Endodermal cell (in vitro differentiated cells): ENCODE measurements around the gene TRHDE. TPM values are rescaled to one million over a fixed set of nuclear protein-coding genes. Genes with fewer than 3 reads are reported as not detected.

Experiments used
- DNase-seq: peaks from one replicate; pipeline ENCODE4 v3.0.0-alpha.2; 2017
- H3K27ac ChIP-seq: 2 replicates; pipeline ENCODE4 v1.5.1; 2013; ENCODE audit warnings: mild to moderate bottlenecking, low read depth, low read length, moderate library complexity
- H3K27me3 ChIP-seq: 2 replicates; pipeline ENCODE4 v1.6.1; 2013; ENCODE audit warnings: mild to moderate bottlenecking, low read length, moderate library complexity; ENCODE audit not compliant: insufficient read depth, control insufficient read depth, poor library complexity, severe bottlenecking
- H3K36me3 ChIP-seq: 2 replicates; pipeline ENCODE4 v1.7.0; 2013; ENCODE audit warnings: mild to moderate bottlenecking, low read length, moderate library complexity; ENCODE audit not compliant: control insufficient read depth, insufficient read depth
- H3K4me1 ChIP-seq: one replicate; pipeline ENCODE4 v1.7.0; 2013; ENCODE audit warnings: low read length; ENCODE audit not compliant: control insufficient read depth, insufficient read depth
- H3K4me3 ChIP-seq: 2 replicates; pipeline ENCODE4 v1.5.1; 2013; ENCODE audit warnings: mild to moderate bottlenecking, low read length, moderate library complexity
- H3K9ac ChIP-seq: 2 replicates; pipeline ENCODE4 v1.6.1; 2013; ENCODE audit warnings: mild to moderate bottlenecking, low read length, moderate library complexity; ENCODE audit not compliant: poor library complexity, severe bottlenecking; ENCODE audit errors: extremely low read depth
- H3K9me3 ChIP-seq: 2 replicates; pipeline ENCODE4 v1.6.1; 2013; ENCODE audit warnings: mild to moderate bottlenecking, low read length, moderate library complexity; ENCODE audit not compliant: control insufficient read depth
- H3K27ac Mint-ChIP-seq: 2 replicates; pipeline ENCODE4 v1.8.0; 2020; ENCODE audit warnings: mixed read lengths
- H3K27me3 Mint-ChIP-seq: 2 replicates; pipeline ENCODE4 v1.8.0; 2021; ENCODE audit warnings: mild to moderate bottlenecking, mixed read lengths; ENCODE audit not compliant: insufficient read depth
- H3K36me3 Mint-ChIP-seq: 2 replicates; pipeline ENCODE4 v1.8.0; 2020; ENCODE audit warnings: low read depth, mixed read lengths
- H3K4me1 Mint-ChIP-seq: 2 replicates; pipeline ENCODE4 v1.8.0; 2020; ENCODE audit warnings: mixed read lengths
- H3K4me3 Mint-ChIP-seq: 2 replicates; pipeline ENCODE4 v1.8.0; 2020; ENCODE audit warnings: mild to moderate bottlenecking, moderate library complexity, mixed read lengths
- H3K9me3 Mint-ChIP-seq: 2 replicates; pipeline ENCODE4 v1.8.0; 2020; ENCODE audit warnings: mild to moderate bottlenecking, mixed read lengths
- WGBS, 2 experiments: methylation state at CpG; one replicate each; pipeline versions ENCODE4 v1.1.5 to v1.1.7; 2013; ENCODE audit warnings: missing lambda C conversion rate in 2 of 2, mixed read lengths in 1 of 2; ENCODE audit not compliant: insufficient coverage in 1 of 2, insufficient read length in 1 of 2; 5-methylcytosine and 5-hydroxymethylcytosine counted together
- total RNA-seq, 2 donors: library from RNA; stranded (reverse); fragmentation: NEBNext Ultra II Directional in 1 of 2; extraction: Animal tissue kit (Norgen Biotek cat#: 25700) in 1 of 2; gene quantifications; 2 replicates in 1 of 2; 3 replicates in 1 of 2; pipeline ENCODE4 v1.2.1, GENCODE V29; 2021
- TF ChIP-seq, protein P1 (sequence below): fragments of 200-600 bp; sonication (generic); conservative IDR thresholded peaks from 2 replicates; pipeline ENCODE4 v1.5.0; 2021; ENCODE audit warnings: antibody characterized with exemption, mild to moderate bottlenecking

Gene TRHDE
- total RNA-seq, 2 donors from 2014 or later = 0.20 to 1.2 TPM

DNA sequence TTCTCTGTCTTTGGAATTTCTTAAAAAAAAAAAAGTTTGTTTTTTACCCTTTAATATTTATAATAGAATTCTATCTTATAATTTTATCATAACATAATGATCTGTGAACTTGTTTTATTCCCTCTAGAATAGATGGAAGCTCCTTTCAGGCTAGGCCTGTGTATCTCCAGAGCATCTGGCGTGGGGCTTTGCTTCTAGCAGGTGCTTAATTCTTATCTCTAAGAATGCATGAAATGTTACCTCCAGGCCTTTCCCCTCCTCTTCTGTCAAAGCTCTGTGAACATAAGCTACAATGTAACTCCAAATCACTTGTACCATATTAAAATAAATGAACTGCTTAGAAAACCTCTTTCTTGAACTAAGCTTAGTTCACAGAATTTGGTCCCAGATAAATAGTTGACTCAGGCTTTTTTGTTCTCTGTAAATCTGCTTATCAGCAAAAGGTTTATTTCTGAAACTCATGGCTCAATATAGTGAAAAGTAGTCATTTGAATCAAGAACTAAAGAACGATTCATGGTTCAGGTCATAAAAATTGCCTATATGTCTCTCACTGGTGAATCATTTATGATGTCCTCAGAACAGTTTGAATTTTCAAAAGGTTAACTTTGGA, 407.1 kb downstream of the TRHDE start:
- 65 to 76% methylated on average over 2 of the region's 2 CpGs for WGBS, 2 experiments
- TF ChIP-seq, protein P1, sequence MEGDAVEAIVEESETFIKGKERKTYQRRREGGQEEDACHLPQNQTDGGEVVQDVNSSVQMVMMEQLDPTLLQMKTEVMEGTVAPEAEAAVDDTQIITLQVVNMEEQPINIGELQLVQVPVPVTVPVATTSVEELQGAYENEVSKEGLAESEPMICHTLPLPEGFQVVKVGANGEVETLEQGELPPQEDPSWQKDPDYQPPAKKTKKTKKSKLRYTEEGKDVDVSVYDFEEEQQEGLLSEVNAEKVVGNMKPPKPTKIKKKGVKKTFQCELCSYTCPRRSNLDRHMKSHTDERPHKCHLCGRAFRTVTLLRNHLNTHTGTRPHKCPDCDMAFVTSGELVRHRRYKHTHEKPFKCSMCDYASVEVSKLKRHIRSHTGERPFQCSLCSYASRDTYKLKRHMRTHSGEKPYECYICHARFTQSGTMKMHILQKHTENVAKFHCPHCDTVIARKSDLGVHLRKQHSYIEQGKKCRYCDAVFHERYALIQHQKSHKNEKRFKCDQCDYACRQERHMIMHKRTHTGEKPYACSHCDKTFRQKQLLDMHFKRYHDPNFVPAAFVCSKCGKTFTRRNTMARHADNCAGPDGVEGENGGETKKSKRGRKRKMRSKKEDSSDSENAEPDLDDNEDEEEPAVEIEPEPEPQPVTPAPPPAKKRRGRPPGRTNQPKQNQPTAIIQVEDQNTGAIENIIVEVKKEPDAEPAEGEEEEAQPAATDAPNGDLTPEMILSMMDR = no peak
- no peaks in the 10 kb centered on the region for H3K36me3 Mint-ChIP-seq
- no peaks in the 10 kb centered on the region for H3K36me3 ChIP-seq
- no peak overlapping the region for H3K27ac ChIP-seq
- H3K4me3 Mint-ChIP-seq = no peak overlapping the region
- H3K27me3 ChIP-seq = no peaks in the 10 kb centered on the region
- no peak overlapping the region for H3K4me3 ChIP-seq
- no peak overlapping the region for H3K9ac ChIP-seq
- H3K4me1 Mint-ChIP-seq = peaks cover 30% of the 10 kb centered on the region
- H3K9me3 Mint-ChIP-seq = no peaks in the 10 kb centered on the region
- H3K27ac Mint-ChIP-seq = no peak overlapping the region
- peak; percentile 50 for DNase-seq
- peaks cover 7% of the 10 kb centered on the region for H3K4me1 ChIP-seq
- no peaks in the 10 kb centered on the region for H3K9me3 ChIP-seq
- H3K27me3 Mint-ChIP-seq = no peaks in the 10 kb centered on the region

DNA sequence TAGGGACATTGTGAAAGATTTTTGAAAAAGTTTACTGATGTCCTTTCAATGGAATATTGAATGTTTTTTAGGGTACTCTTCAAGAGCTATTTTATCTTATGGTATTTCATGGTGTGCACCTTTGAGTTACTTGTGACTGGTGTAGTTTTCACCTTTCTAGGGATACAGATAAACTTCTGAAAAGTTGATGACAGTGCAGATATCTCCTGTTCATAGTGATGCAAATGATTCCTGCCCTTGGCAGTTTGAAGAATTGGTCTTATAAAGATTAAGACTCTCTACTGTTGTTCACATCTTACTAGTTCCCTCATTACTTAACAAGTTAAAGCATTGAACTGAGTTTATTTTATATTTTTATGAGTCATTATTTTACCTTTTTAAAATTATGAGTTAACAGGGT, 408.9 kb downstream of the TRHDE start:
- Mint-ChIP-seq H3K36me3 (no peaks in the 10 kb centered on the region), H3K4me1 (peaks cover 30% of the 10 kb centered on the region), H3K9me3 (no peaks in the 10 kb centered on the region), H3K27ac (no peak overlapping the region), H3K27me3 (no peaks in the 10 kb centered on the region), H3K4me3 (no peak overlapping the region)
- Histone ChIP-seq H3K27ac (no peak overlapping the region), H3K9me3 (no peaks in the 10 kb centered on the region), H3K4me1 (peaks cover 7% of the 10 kb centered on the region), H3K36me3 (no peaks in the 10 kb centered on the region), H3K9ac (no peak overlapping the region), H3K27me3 (no peaks in the 10 kb centered on the region), H3K4me3 (no peak overlapping the region)
- no peak for DNase-seq
- TF ChIP-seq, protein P1 = no peak

DNA sequence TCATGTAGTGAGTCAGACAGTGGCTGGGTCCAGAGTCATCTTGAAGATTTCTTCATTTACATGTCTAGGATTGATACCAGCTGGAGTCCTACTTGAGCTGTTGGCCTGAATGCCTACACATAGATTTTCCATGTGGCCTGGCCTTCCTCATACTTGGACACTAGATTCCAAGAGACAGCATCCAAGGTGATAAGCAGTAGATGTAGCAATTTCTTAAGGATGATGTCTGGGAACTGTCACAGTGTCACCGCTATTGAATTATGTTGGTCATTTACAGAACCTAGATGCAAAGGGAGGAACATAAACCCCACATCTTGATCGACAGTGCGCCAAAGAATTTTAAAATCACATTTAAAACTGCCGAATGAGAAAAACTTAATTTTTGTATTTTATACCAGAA, 412.3 kb downstream of the TRHDE start:
- peaks cover 2% of the 10 kb centered on the region for H3K4me1 Mint-ChIP-seq

More for the DNA sequence above, 412.3 kb downstream of the TRHDE start:
- peaks cover 2% of the 10 kb centered on the region for H3K4me1 ChIP-seq
- no peak overlapping the region for H3K9ac ChIP-seq
- H3K27ac Mint-ChIP-seq = no peak overlapping the region
- 95 to 96% methylated on average over 3 to 4 of the region's 4 CpGs for WGBS, 2 experiments
- H3K4me3 Mint-ChIP-seq = no peak overlapping the region
- no peaks in the 10 kb centered on the region for H3K27me3 ChIP-seq
- H3K36me3 Mint-ChIP-seq = no peaks in the 10 kb centered on the region
- TF ChIP-seq, protein P1 = no peak
- no peak overlapping the region for H3K27ac ChIP-seq
- no peaks in the 10 kb centered on the region for H3K36me3 ChIP-seq
- no peak overlapping the region for H3K4me3 ChIP-seq
- H3K27me3 Mint-ChIP-seq = no peaks in the 10 kb centered on the region
- DNase-seq = no peak
- H3K9me3 ChIP-seq = no peaks in the 10 kb centered on the region
- H3K9me3 Mint-ChIP-seq = no peaks in the 10 kb centered on the region
